ENCODE data around the gene CT47C1.

The CT47C1 gene

GRCh38 chrX:119094819-119095218 lies 22.0 kb downstream of the CT47C1 start:
- Histone ChIP-seq H3K4me3 (ENCODE audit: low read depth in 1 of 5, low read length in 5 of 5) (no peak overlapping the region), H3K4me1 (ENCODE audit: control insufficient read depth in 5 of 5, insufficient read depth in 5 of 5, low read length in 5 of 5) (no peaks in the 10 kb centered on the region), H3K27me3 (ENCODE audit: control insufficient read depth in 5 of 5, insufficient read depth in 4 of 5, low read length in 5 of 5) (peaks cover 0 to 19% (median 4%) of the 10 kb centered on the region in 5 donors), H3K36me3 (ENCODE audit: control insufficient read depth in 5 of 5, insufficient read depth in 5 of 5, low read length in 5 of 5) (no peaks in the 10 kb centered on the region), H3K9me3 (ENCODE audit: control insufficient read depth in 5 of 5, low read length in 5 of 5) (no peaks in the 10 kb centered on the region), H3K9ac (ENCODE audit: low read length in 5 of 5) (no peak overlapping the region), H3K27ac (ENCODE audit: low read depth, low read length) (no peak overlapping the region)

- peaks cover 0 to 17% (median 4%) of the 10 kb centered on the region in 5 donors for H3K27me3 ChIP-seq (ENCODE audit: control insufficient read depth in 5 of 5, insufficient read depth in 4 of 5, low read length in 5 of 5)
- H3K4me3 ChIP-seq (ENCODE audit: low read depth in 1 of 5, low read length in 5 of 5): no peak overlapping the region
- H3K27ac ChIP-seq (ENCODE audit: low read depth, low read length): no peak overlapping the region
- H3K9ac ChIP-seq (ENCODE audit: low read length in 5 of 5): no peak overlapping the region
- no peaks in the 10 kb centered on the region for H3K36me3 ChIP-seq (ENCODE audit: control insufficient read depth in 5 of 5, insufficient read depth in 5 of 5, low read length in 5 of 5)
- no peaks in the 10 kb centered on the region for H3K9me3 ChIP-seq (ENCODE audit: control insufficient read depth in 5 of 5, low read length in 5 of 5)
- no peaks in the 10 kb centered on the region for H3K4me1 ChIP-seq (ENCODE audit: control insufficient read depth in 5 of 5, insufficient read depth in 5 of 5, low read length in 5 of 5)
Measured at GRCh38 chrX:119095936-119096335, 23.1 kb downstream of the CT47C1 start.

- H3K27ac ChIP-seq (ENCODE audit: low read depth, low read length): no peak overlapping the region
- no peaks in the 10 kb centered on the region for H3K36me3 ChIP-seq (ENCODE audit: control insufficient read depth in 5 of 5, insufficient read depth in 5 of 5, low read length in 5 of 5)
- H3K9me3 ChIP-seq (ENCODE audit: control insufficient read depth in 5 of 5, low read length in 5 of 5): no peaks in the 10 kb centered on the region
- H3K27me3 ChIP-seq (ENCODE audit: control insufficient read depth in 5 of 5, insufficient read depth in 4 of 5, low read length in 5 of 5): peaks cover 0 to 14% (median 4%) of the 10 kb centered on the region in 5 donors
- H3K4me1 ChIP-seq (ENCODE audit: control insufficient read depth in 5 of 5, insufficient read depth in 5 of 5, low read length in 5 of 5): no peaks in the 10 kb centered on the region
- H3K4me3 ChIP-seq (ENCODE audit: low read depth in 1 of 5, low read length in 5 of 5): no peak overlapping the region
- H3K9ac ChIP-seq (ENCODE audit: low read length in 5 of 5): no peak overlapping the region
Measured at GRCh38 chrX:119101168-119101567, 28.4 kb downstream of the CT47C1 start.

- Histone ChIP-seq H3K4me3 (ENCODE audit: low read depth in 1 of 5, low read length in 5 of 5) (no peak overlapping the region), H3K9me3 (ENCODE audit: control insufficient read depth in 5 of 5, low read length in 5 of 5) (no peaks in the 10 kb centered on the region), H3K27me3 (ENCODE audit: control insufficient read depth in 5 of 5, insufficient read depth in 4 of 5, low read length in 5 of 5) (peaks cover 0 to 11% (median 5%) of the 10 kb centered on the region in 5 donors), H3K27ac (ENCODE audit: low read depth, low read length) (no peak overlapping the region), H3K4me1 (ENCODE audit: control insufficient read depth in 5 of 5, insufficient read depth in 5 of 5, low read length in 5 of 5) (no peaks in the 10 kb centered on the region), H3K36me3 (ENCODE audit: control insufficient read depth in 5 of 5, insufficient read depth in 5 of 5, low read length in 5 of 5) (no peaks in the 10 kb centered on the region), H3K9ac (ENCODE audit: low read length in 5 of 5) (no peak overlapping the region)
Measured at GRCh38 chrX:119105826-119106225, 33.0 kb downstream of the CT47C1 start.

DNA sequence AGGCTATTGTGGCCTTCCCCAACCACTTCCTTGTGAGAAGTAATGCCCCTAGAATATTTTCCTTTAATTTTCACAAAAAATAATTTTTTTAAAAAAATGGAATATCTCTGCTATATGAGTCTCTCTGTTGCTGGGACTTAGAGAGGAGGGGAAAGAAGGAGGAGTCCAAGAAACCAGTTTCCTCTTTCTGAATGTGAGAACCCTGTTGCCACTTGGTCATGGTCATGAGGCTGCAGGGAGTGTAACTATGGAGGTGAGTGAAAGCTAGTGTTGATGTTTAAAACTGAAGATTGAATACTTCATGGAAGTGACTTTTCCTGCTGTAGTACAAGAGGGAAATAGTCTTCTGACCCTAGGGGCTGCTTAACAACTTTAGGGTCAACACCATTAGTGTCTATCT lies 34.4 kb downstream of the CT47C1 start:
- Histone ChIP-seq H3K27ac (ENCODE audit: low read depth, low read length) (no peak overlapping the region), H3K9ac (ENCODE audit: low read length in 5 of 5) (no peak overlapping the region), H3K9me3 (ENCODE audit: control insufficient read depth in 5 of 5, low read length in 5 of 5) (no peaks in the 10 kb centered on the region), H3K27me3 (ENCODE audit: control insufficient read depth in 5 of 5, insufficient read depth in 4 of 5, low read length in 5 of 5) (peaks cover 0 to 11% (median 5%) of the 10 kb centered on the region in 5 donors), H3K4me3 (ENCODE audit: low read depth in 1 of 5, low read length in 5 of 5) (no peak overlapping the region), H3K4me1 (ENCODE audit: control insufficient read depth in 5 of 5, insufficient read depth in 5 of 5, low read length in 5 of 5) (no peaks in the 10 kb centered on the region), H3K36me3 (ENCODE audit: control insufficient read depth in 5 of 5, insufficient read depth in 5 of 5, low read length in 5 of 5) (no peaks in the 10 kb centered on the region)

DNA sequence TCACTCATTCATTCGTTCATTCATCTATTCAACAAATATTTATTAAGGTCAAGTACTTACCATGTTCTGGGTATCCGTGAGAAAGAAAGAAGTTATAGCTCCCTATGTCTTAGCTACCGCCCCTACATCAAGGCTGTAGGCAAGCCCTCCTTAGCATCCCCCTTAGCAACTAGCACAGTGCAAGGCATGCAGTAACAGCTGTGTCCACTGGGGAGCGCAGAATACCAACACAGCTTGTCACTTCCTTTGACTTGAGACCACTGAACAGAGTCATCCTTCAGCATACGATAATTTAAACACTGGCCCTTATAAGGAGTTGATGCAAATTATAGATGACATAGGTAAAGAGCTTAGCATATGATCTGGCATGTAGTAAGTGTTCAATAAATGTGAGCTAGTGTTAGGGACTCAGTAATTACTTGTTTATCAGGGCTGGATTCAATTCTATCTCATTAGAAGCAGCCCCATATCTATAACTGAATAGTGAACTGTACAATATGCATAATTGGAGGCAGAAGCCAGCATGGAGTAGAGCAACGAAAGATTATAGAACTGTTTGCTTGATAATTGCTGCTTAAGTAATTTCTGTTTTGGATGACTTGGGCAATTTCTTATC lies 46.1 kb downstream of the CT47C1 start:
- no peaks in the 10 kb centered on the region for H3K36me3 ChIP-seq (ENCODE audit: control insufficient read depth in 5 of 5, insufficient read depth in 5 of 5, low read length in 5 of 5)
- H3K9ac ChIP-seq (ENCODE audit: low read length in 5 of 5): no peak overlapping the region
- peaks cover 4 to 22% (median 9%) of the 10 kb centered on the region in 5 donors for H3K27me3 ChIP-seq (ENCODE audit: control insufficient read depth in 5 of 5, insufficient read depth in 4 of 5, low read length in 5 of 5)
- no peak overlapping the region for H3K4me3 ChIP-seq (ENCODE audit: low read depth in 1 of 5, low read length in 5 of 5)
- H3K4me1 ChIP-seq (ENCODE audit: control insufficient read depth in 5 of 5, insufficient read depth in 5 of 5, low read length in 5 of 5): no peaks in the 10 kb centered on the region
- no peak overlapping the region for H3K27ac ChIP-seq (ENCODE audit: low read depth, low read length)
- H3K9me3 ChIP-seq (ENCODE audit: control insufficient read depth in 5 of 5, low read length in 5 of 5): no peaks in the 10 kb centered on the region

- Histone ChIP-seq H3K9ac (ENCODE audit: low read length in 5 of 5) (no peak overlapping the region), H3K27ac (ENCODE audit: low read depth, low read length) (no peak overlapping the region)
Measured at GRCh38 chrX:119121341-119121740, 48.5 kb downstream of the CT47C1 start.

More at GRCh38 chrX:119121341-119121740, 48.5 kb downstream of the CT47C1 start:
- Histone ChIP-seq H3K36me3 (ENCODE audit: control insufficient read depth in 5 of 5, insufficient read depth in 5 of 5, low read length in 5 of 5) (no peaks in the 10 kb centered on the region), H3K27me3 (ENCODE audit: control insufficient read depth in 5 of 5, insufficient read depth in 4 of 5, low read length in 5 of 5) (peaks cover 0 to 15% (median 4%) of the 10 kb centered on the region in 5 donors), H3K4me3 (ENCODE audit: low read depth in 1 of 5, low read length in 5 of 5) (no peak overlapping the region), H3K4me1 (ENCODE audit: control insufficient read depth in 5 of 5, insufficient read depth in 5 of 5, low read length in 5 of 5) (no peaks in the 10 kb centered on the region), H3K9me3 (ENCODE audit: control insufficient read depth in 5 of 5, low read length in 5 of 5) (no peaks in the 10 kb centered on the region)
